ENCODE measurements around the gene USP54. TPM values are rescaled to one million over a fixed set of nuclear protein-coding genes. Genes with fewer than 3 reads are reported as not detected.

The USP54 gene
- total and polyA plus RNA-seq, 2 experiments from 2014 or later, result 15.1 to 27.4 TPM

DNA sequence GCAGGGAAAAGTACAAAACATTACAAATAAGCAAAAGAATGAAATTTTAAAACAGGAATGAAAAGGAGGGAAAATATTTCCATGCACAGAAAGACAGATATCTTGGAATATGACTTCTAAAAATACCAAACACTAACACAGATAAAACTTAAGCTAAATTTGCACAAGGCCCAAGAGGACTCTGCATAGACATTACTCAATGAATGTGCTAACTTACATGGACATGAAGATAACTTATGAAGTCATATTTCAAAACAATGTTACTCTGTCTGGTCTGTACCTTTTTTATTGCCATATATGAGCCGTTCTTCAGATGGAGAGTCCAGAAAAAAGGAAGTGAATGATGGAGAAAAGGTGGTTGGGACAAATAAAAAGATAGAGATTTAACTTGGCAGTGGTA, 142.8 kb downstream of the USP54 start:
- Mint-ChIP-seq H3K9me3 (no peaks in the 10 kb centered on the region), H3K4me3 (no peak overlapping the region)
- H3K9me2 ChIP-seq (ENCODE audit: insufficient read depth), result no peaks in the 10 kb centered on the region

More for the DNA sequence above, 142.8 kb downstream of the USP54 start:
- Histone ChIP-seq H3K4me3 (no peak overlapping the region), H3K79me2 (replicated peaks; ENCODE audit: insufficient read depth) (no peaks in the 10 kb centered on the region), H4K20me1 (replicated peaks; ENCODE audit: insufficient read depth) (peaks cover 4% of the 10 kb centered on the region; the same call in 1 of the 2 replicates), H3K4me1 (ENCODE audit: insufficient read depth) (no peaks in the 10 kb centered on the region), H3K27me3 (ENCODE audit: insufficient read depth) (no peaks in the 10 kb centered on the region), H3F3A (replicated peaks; ENCODE audit: low read depth) (no peaks in the 10 kb centered on the region), H3K27ac (ENCODE audit: low read depth) (no peak overlapping the region), H2AFZ (no peak overlapping the region), H3K36me3 (ENCODE audit: insufficient read depth) (no peaks in the 10 kb centered on the region; the same call in none of the 2 replicates), H3K4me2 (no peak overlapping the region)
- H3K4me1 Mint-ChIP-seq, result no peaks in the 10 kb centered on the region
- H3K36me3 Mint-ChIP-seq (ENCODE audit: low read depth), result peaks cover 6% of the 10 kb centered on the region; the same call in 1 of the 3 replicates
- TF ChIP-seq, protein P1, sequence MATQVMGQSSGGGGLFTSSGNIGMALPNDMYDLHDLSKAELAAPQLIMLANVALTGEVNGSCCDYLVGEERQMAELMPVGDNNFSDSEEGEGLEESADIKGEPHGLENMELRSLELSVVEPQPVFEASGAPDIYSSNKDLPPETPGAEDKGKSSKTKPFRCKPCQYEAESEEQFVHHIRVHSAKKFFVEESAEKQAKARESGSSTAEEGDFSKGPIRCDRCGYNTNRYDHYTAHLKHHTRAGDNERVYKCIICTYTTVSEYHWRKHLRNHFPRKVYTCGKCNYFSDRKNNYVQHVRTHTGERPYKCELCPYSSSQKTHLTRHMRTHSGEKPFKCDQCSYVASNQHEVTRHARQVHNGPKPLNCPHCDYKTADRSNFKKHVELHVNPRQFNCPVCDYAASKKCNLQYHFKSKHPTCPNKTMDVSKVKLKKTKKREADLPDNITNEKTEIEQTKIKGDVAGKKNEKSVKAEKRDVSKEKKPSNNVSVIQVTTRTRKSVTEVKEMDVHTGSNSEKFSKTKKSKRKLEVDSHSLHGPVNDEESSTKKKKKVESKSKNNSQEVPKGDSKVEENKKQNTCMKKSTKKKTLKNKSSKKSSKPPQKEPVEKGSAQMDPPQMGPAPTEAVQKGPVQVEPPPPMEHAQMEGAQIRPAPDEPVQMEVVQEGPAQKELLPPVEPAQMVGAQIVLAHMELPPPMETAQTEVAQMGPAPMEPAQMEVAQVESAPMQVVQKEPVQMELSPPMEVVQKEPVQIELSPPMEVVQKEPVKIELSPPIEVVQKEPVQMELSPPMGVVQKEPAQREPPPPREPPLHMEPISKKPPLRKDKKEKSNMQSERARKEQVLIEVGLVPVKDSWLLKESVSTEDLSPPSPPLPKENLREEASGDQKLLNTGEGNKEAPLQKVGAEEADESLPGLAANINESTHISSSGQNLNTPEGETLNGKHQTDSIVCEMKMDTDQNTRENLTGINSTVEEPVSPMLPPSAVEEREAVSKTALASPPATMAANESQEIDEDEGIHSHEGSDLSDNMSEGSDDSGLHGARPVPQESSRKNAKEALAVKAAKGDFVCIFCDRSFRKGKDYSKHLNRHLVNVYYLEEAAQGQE (IDR thresholded peaks at IDR 0.05; ENCODE audit: unreplicated experiment), result no peak
- TF ChIP-seq NANOG (IDR thresholded peaks at IDR 0.05; ENCODE audit: borderline replicate concordance) (no peak), ZNF331 (CRISPR knock-in tag; IDR thresholded peaks at IDR 0.05; ENCODE audit: low read depth) (no peak), ZNF114 (CRISPR knock-in tag; IDR thresholded peaks at IDR 0.05) (no peak), EZH2phosphoT487 (IDR thresholded peaks at IDR 0.05; ENCODE audit: unreplicated experiment) (no peak), EZH2 (IDR thresholded peaks at IDR 0.05; ENCODE audit: low read depth, unreplicated experiment) (no peak)
- TF ChIP-seq, protein P2, sequence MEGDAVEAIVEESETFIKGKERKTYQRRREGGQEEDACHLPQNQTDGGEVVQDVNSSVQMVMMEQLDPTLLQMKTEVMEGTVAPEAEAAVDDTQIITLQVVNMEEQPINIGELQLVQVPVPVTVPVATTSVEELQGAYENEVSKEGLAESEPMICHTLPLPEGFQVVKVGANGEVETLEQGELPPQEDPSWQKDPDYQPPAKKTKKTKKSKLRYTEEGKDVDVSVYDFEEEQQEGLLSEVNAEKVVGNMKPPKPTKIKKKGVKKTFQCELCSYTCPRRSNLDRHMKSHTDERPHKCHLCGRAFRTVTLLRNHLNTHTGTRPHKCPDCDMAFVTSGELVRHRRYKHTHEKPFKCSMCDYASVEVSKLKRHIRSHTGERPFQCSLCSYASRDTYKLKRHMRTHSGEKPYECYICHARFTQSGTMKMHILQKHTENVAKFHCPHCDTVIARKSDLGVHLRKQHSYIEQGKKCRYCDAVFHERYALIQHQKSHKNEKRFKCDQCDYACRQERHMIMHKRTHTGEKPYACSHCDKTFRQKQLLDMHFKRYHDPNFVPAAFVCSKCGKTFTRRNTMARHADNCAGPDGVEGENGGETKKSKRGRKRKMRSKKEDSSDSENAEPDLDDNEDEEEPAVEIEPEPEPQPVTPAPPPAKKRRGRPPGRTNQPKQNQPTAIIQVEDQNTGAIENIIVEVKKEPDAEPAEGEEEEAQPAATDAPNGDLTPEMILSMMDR (conservative IDR thresholded peaks at IDR 0.05; ENCODE audit: low read depth in 2 of 2), result no peak
- TF ChIP-seq, protein P3, sequence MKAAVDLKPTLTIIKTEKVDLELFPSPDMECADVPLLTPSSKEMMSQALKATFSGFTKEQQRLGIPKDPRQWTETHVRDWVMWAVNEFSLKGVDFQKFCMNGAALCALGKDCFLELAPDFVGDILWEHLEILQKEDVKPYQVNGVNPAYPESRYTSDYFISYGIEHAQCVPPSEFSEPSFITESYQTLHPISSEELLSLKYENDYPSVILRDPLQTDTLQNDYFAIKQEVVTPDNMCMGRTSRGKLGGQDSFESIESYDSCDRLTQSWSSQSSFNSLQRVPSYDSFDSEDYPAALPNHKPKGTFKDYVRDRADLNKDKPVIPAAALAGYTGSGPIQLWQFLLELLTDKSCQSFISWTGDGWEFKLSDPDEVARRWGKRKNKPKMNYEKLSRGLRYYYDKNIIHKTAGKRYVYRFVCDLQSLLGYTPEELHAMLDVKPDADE (IDR thresholded peaks at IDR 0.05), result no peak
- ATAC-seq, result no peak
- no peak overlapping the region for H3K27ac Mint-ChIP-seq
- no peak for DNase-seq (ENCODE audit: low spot score)
- H3K27me3 Mint-ChIP-seq (ENCODE audit: insufficient read depth, low read depth, poor library complexity), result no peaks in the 10 kb centered on the region

Small RNA genes lying within 50 kb of the gene (small RNA-seq; reads per million reads assigned to genes)
- gene RNU6-883P (ENCODE audit: low replicate concordance), result not detected

Other genes starting within 250 kb of the USP54 start
- 0.08 and 0.17 TPM in 2 replicates for gene CFAP70, start 232.5 kb downstream of the USP54 start, total RNA-seq (2014; rRNA removed; shearing (Covaris generic))
- 0.24 and 0.87 TPM in 2 replicates for gene CFAP70, start 232.5 kb downstream of the USP54 start, polyA plus RNA-seq (2016; fragmentation: Nextera tagmentation; extraction: Ambion mirVana)
- gene ANXA7, start 177.3 kb downstream of the USP54 start, total RNA-seq (2014; rRNA removed; shearing (Covaris generic)), result 63.7 and 71.4 TPM in 2 replicates
- gene ANXA7, start 177.3 kb downstream of the USP54 start, polyA plus RNA-seq (2016; fragmentation: Nextera tagmentation; extraction: Ambion mirVana), result 77.6 and 80.1 TPM in 2 replicates
- gene MSS51, start 157.8 kb downstream of the USP54 start, total RNA-seq (2014; rRNA removed; shearing (Covaris generic)), result 3.9 and 5.1 TPM in 2 replicates
- gene MSS51, start 157.8 kb downstream of the USP54 start, polyA plus RNA-seq (2016; fragmentation: Nextera tagmentation; extraction: Ambion mirVana), result 1.1 and 1.9 TPM in 2 replicates
- gene PPP3CB, start 95.3 kb downstream of the USP54 start, total RNA-seq (2014; rRNA removed; shearing (Covaris generic)), result 38.5 and 42.9 TPM in 2 replicates
- gene PPP3CB, start 95.3 kb downstream of the USP54 start, polyA plus RNA-seq (2016; fragmentation: Nextera tagmentation; extraction: Ambion mirVana), result 17.9 and 18.3 TPM in 2 replicates
- gene MYOZ1, start 50.1 kb upstream of the USP54 start, total RNA-seq (2014; rRNA removed; shearing (Covaris generic)), result 2.4 and 3.2 TPM in 2 replicates
- gene MYOZ1, start 50.1 kb upstream of the USP54 start, polyA plus RNA-seq (2016; fragmentation: Nextera tagmentation; extraction: Ambion mirVana), result 1.9 and 2.7 TPM in 2 replicates
- gene SYNPO2L, start 64.7 kb upstream of the USP54 start, total RNA-seq (2014; rRNA removed; shearing (Covaris generic)), result 0.08 TPM in 1 of 2 replicates, not detected in the other
- gene SYNPO2L, start 64.7 kb upstream of the USP54 start, polyA plus RNA-seq (2016; fragmentation: Nextera tagmentation; extraction: Ambion mirVana), result 0.16 and 0.57 TPM in 2 replicates
- gene AGAP5, start 106.8 kb upstream of the USP54 start, total RNA-seq (2014; rRNA removed; shearing (Covaris generic)), result 5.3 and 6.7 TPM in 2 replicates
- gene AGAP5, start 106.8 kb upstream of the USP54 start, polyA plus RNA-seq (2016; fragmentation: Nextera tagmentation; extraction: Ambion mirVana), result 4.3 and 5.0 TPM in 2 replicates
- 64.2 and 72.9 TPM in 2 replicates for gene SEC24C, start 153.0 kb upstream of the USP54 start, total RNA-seq (2014; rRNA removed; shearing (Covaris generic))
- 16.9 and 17.0 TPM in 2 replicates for gene SEC24C, start 153.0 kb upstream of the USP54 start, polyA plus RNA-seq (2016; fragmentation: Nextera tagmentation; extraction: Ambion mirVana)
- gene CHCHD1, start 190.7 kb upstream of the USP54 start, total RNA-seq (2014; rRNA removed; shearing (Covaris generic)), result 40.6 and 41.1 TPM in 2 replicates
- 187 and 196 TPM in 2 replicates for gene CHCHD1, start 190.7 kb upstream of the USP54 start, polyA plus RNA-seq (2016; fragmentation: Nextera tagmentation; extraction: Ambion mirVana)
- 30.4 and 40.5 TPM in 2 replicates for gene ZSWIM8, start 194.3 kb upstream of the USP54 start, total RNA-seq (2014; rRNA removed; shearing (Covaris generic))
- 20.0 and 20.5 TPM in 2 replicates for gene ZSWIM8, start 194.3 kb upstream of the USP54 start, polyA plus RNA-seq (2016; fragmentation: Nextera tagmentation; extraction: Ambion mirVana)
- gene NDST2, start 220.3 kb upstream of the USP54 start, total RNA-seq (2014; rRNA removed; shearing (Covaris generic)), result 15.3 and 21.1 TPM in 2 replicates
- gene NDST2, start 220.3 kb upstream of the USP54 start, polyA plus RNA-seq (2016; fragmentation: Nextera tagmentation; extraction: Ambion mirVana), result 7.4 and 9.4 TPM in 2 replicates

Data from GM23338 (cell line).